Right lobe of liver (tissue), 4 donors: ENCODE measurements around the gene ADRM1.

Source experiments
- POLR2A ChIP-seq: fragments of 450-650 bp; IDR thresholded peaks from one replicate; pipeline ENCODE4 v1.6.1; 2017; ENCODE audit warnings: antibody characterized with exemption, mild to moderate bottlenecking
- TF ChIP-seq, protein P1 (sequence below), 4 donors: fragments of 200-600 bp in 3 of 4; fragments of 450-650 bp in 1 of 4; IDR thresholded peaks; one replicate each; pipeline versions ENCODE4 v1.5.1 to v1.8.0; 2016 to 2022; ENCODE audit warnings: antibody characterized with exemption in 4 of 4, mild to moderate bottlenecking in 2 of 4
- donor health status: DM: no; HTN: no; CAD: no.
- donor health status: DM: no; HTN: no; CAD: no.
- donor health status: DM: no; HTN: yes; CAD: no.

DNA sequence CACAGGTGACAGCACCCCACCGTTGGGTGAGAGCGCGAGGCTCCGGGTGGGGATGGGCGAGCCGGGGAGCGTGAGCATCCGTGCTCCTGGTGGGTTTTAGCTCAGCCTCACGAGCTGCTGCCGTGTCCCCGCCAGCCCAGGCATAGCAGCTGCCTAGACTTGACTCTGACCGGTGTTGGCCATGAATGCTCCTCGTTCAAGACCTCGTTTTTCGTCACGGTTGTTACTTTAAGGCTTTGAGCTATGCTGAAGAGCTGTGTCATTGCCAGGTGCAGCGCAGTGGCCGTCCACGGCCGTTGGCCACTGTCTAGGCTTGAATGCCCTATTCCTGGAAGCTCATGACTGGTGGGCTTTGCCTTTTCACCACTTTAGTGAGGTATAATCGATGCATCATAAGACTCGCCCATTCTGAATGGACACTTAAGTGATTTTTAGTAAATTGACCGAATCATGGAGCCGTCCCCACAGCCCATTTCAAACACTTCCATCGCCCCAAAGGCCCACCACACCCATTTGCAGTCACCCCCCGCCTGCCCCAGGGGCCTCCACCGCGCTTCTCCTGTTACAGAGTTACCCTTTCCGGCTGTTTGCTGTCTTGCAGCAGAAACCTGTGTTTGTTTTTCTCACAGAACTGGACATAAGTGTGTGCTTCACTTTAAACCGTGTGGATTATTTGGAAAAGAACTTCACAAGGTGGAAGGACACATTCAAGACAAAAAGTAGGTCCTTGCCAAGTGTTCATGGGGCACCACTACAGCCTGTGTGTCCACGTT is 21.4 kb upstream of the ADRM1 start:
- TF ChIP-seq, protein P1, sequence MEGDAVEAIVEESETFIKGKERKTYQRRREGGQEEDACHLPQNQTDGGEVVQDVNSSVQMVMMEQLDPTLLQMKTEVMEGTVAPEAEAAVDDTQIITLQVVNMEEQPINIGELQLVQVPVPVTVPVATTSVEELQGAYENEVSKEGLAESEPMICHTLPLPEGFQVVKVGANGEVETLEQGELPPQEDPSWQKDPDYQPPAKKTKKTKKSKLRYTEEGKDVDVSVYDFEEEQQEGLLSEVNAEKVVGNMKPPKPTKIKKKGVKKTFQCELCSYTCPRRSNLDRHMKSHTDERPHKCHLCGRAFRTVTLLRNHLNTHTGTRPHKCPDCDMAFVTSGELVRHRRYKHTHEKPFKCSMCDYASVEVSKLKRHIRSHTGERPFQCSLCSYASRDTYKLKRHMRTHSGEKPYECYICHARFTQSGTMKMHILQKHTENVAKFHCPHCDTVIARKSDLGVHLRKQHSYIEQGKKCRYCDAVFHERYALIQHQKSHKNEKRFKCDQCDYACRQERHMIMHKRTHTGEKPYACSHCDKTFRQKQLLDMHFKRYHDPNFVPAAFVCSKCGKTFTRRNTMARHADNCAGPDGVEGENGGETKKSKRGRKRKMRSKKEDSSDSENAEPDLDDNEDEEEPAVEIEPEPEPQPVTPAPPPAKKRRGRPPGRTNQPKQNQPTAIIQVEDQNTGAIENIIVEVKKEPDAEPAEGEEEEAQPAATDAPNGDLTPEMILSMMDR (IDR thresholded peaks at IDR 0.05): no peak
- TF ChIP-seq POLR2A: no peak
